ENCODE data around the gene TAF11L11.
"Not testable (repeated sequence)": the region's sequence is repeated elsewhere in the genome, so short reads cannot be mapped to it uniquely, and the experiment has no call there.

The TAF11L11 gene

DNA sequence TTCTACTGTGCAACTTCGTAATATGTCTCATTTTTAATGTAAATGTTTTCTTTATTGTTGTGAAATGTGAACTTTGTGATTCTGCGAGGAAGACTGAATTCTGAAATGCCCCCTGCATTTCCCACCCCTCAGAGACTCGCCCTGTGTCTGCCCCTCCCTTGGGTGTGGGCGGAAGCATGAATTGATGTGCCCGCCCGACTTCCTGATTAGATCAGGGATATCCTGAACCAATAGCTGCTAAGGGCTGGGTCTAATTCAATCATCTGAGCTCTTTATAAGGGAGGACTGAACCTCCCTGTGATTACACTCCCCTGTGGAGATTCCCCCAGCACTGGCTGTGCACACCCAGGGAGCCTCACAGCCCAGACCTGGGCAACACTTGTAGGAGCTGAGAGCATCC lies at the start of gene TAF11L11:
TAF11L11 (plus strand) TSS at position 304 of the 400 bp plus-strand sequence.
- DNase-seq: not testable (repeated sequence)

DNA sequence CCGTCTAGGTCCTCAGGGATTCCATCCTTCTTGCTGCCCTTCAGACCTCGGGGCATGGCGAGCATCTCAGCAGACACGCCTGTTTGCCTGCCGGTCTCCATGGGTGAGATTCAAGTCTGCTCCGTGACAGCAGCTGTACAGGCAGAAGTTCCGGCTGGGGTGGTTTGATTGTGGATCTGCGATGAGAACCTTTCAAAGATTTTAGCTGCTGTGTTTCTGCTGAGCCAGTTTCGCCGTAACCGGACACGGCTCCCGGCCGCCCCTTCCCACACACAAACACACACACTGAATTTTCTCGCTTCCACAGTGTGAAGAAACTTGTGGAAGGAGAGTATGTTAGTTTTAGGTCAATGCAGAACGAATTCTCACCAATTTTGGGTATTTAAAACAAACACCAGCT lies 18.3 kb upstream of the TAF11L11 start, which contains the start of gene TAF11L7:
TAF11L7 (minus strand) TSS at position 101 of the 400 bp plus-strand sequence.
- DNase-seq: not testable (repeated sequence)

GRCh38 chr5:17590860-17591259 lies 13.1 kb upstream of the TAF11L11 start, which contains the start of gene TAF11L8:
Gene TAF11L8, minus strand, starts transcription at chr5:17590960.
- DNase-seq: not testable (repeated sequence)

DNA sequence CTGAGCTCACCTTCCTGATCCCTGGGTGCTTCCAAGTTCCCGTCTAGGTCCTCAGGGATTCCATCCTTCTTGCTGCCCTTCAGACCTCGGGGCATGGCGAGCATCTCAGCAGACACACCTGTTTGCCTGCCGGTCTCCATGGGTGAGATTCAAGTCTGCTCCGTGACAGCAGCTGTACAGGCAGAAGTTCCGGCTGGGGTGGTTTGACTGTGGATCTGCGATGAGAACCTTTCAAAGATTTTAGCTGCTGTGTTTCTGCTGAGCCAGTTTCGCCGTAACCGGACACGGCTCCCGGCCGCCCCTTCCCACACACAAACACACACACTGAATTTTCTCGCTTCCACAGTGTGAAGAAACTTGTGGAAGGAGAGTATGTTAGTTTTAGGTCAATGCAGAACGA lies 9.7 kb upstream of the TAF11L11 start, which contains the start of gene TAF11L9:
TAF11L9 (minus strand) TSS at position 140 of the 400 bp plus-strand sequence.
- not testable (repeated sequence) for DNase-seq

DNA sequence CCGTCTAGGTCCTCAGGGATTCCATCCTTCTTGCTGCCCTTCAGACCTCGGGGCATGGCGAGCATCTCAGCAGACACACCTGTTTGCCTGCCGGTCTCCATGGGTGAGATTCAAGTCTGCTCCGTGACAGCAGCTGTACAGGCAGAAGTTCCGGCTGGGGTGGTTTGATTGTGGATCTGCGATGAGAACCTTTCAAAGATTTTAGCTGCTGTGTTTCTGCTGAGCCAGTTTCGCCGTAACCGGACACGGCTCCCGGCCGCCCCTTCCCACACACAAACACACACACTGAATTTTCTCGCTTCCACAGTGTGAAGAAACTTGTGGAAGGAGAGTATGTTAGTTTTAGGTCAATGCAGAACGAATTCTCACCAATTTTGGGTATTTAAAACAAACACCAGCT lies 6.3 kb upstream of the TAF11L11 start, which contains the start of gene TAF11L10:
TAF11L10 (minus strand) TSS at position 101 of the 400 bp plus-strand sequence.
- not testable (repeated sequence) for DNase-seq

GRCh38 chr5:17604951-17605350 lies 968 bp downstream of the TAF11L11 start:
- no peak for DNase-seq

DNA sequence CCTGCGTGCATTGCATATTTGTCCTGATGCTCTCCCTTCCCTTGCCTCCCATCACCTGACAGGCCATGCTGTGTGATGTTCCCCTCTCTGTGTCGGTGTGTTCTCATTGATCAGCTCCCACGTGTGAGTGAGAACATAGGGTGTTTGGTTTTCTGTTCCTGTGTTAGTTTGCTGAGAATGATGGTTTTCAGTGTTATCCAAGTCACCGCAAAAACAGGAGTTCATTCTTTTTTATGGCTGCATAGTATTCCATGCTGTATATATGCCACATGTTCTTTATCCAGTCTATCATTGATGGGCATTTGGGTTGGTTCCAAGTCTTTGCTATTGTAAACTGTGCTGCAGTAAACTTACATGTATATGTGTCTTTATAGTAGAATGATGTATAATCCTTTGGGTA lies 3.5 kb downstream of the TAF11L11 start:
- not testable (repeated sequence) for DNase-seq

- not testable (repeated sequence) for DNase-seq
Observed at GRCh38 chr5:17610092-17610491, 6.1 kb downstream of the TAF11L11 start, which contains the start of gene TAF11L12. Gene TAF11L12, plus strand, starts transcription at chr5:17610392.

DNA sequence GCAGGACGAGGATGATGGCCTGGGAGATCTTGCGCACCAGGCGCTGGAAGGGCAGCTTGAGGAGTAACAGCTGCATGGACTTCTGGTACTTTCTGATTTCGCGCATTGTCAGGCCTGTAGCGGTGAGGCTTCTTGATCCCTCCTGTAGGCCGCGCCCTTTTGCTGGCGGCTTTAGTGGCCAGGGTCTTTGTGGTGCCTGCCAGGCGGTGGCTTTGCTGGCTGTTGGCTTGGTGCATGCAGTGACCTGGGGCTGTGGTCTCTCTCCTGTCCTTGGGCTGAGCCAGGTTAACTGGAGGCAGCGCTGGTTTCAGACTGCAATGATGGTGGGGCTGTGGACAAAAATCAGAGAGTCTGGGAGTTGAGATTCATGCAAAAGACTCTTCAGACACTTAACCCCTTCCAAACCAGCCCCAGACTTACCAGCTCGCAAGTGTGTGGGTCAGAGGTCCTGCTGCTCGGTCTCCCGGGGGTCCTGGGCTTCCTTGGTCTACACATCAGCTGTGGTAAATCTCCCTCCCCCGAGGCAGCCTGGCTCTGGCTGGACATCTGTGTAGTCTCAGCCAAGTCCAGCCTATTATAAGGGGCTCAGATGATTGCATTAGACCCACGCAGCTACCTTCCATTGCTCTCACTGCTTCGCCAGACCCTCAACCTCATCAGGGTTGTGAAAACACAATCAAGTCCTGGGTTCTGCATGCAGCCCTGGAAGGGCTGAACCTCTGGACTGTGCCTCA lies 11.1 kb downstream of the TAF11L11 start:
- no peak for DNase-seq

GRCh38 chr5:17619354-17619753 lies 15.4 kb downstream of the TAF11L11 start:
- no peak for DNase-seq

DNA sequence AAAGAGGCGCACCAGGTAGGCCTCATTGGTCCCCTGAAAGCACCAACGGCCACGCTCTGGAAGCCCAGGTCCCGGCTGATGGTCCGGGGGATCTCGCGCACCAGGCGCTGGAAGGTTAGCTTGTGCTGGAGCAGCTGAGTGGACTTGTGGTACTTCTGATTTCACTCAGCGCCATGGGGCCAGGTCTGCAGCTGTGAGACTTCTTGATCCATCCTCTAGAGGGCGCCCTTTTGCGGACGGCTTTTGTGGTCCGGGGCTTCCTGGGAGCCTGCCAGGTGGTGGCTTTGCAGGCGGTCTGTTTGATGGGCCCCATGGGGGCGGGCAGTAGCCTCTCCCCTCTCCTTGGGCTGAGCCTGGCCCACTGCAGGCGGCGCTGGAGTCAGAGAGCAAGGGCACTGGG lies 16.6 kb downstream of the TAF11L11 start:
- DNase-seq: no peak

- DNase-seq: no peak
Observed at GRCh38 chr5:17625686-17626085, 21.7 kb downstream of the TAF11L11 start.

DNA sequence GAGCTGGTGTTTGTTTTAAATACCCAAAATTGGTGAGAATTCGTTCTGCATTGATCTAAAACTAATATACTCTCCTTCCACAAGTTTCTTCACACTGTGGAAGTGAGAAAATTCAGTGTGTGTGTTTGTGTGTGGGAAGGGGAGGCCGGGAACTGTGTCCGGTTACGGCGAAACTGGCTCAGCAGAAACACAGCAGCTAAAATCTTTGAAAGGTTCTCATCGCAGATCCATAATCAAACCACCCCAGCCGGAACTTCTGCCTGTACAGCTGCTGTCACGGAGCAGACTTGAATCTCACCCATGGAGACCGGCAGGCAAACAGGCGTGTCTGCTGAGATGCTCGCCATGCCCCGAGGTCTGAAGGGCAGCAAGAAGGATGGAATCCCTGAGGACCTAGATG lies 27.8 kb downstream of the TAF11L11 start, which contains the start of gene TAF11L13:
TAF11L13 (plus strand) TSS at position 301 of the 400 bp plus-strand sequence.
- DNase-seq: not testable (repeated sequence)

DNA sequence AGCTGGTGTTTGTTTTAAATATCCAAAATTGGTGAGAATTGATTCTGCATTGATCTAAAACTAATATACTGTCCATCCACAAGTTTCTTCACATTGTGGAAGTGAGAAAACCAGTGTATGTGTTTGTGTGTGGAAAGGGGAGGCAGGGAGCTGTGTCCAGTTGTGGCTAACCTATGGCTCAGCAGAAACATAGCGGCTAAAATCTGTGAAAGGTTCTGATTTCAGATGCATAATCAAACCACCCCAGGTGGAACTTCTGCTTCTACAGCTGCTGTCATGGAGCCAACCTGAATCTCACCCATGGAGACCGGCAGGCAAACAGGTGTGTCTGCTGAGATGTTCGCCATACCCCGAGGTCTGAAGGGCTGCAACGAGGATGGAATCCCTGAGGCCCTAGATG lies 30.2 kb downstream of the TAF11L11 start, which contains the start of gene TAF11L14:
TAF11L14 (plus strand) TSS at position 301 of the 400 bp plus-strand sequence.
- no peak for DNase-seq

DNA sequence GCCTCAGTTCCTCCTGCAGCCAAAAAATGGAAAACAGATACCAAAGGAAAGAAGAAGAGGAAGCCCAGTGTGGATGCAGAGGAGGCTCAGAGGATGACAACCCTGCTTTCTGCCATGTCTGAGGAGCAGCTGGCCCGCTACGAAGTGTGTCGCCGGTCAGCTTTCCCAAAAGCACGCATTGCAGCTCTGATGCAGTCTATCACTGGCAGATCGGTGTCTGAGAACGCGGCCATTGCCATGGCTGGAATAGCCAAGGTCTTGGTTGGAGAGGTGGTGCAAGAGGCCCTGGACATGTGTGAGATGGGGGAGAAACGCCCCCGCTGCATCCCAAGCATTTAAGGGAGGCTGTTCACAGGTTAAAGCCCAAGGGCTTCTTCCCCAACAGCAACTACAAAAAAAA lies 45.2 kb downstream of the TAF11L11 start:
- DNase-seq: not testable (repeated sequence)

- not testable (repeated sequence) for DNase-seq
Observed at GRCh38 chr5:17655201-17655759, 51.3 kb downstream of the TAF11L11 start.

All from DMS53 (cell line).